ENCODE measurements around the gene MT1H.

Gene MT1H

DNA sequence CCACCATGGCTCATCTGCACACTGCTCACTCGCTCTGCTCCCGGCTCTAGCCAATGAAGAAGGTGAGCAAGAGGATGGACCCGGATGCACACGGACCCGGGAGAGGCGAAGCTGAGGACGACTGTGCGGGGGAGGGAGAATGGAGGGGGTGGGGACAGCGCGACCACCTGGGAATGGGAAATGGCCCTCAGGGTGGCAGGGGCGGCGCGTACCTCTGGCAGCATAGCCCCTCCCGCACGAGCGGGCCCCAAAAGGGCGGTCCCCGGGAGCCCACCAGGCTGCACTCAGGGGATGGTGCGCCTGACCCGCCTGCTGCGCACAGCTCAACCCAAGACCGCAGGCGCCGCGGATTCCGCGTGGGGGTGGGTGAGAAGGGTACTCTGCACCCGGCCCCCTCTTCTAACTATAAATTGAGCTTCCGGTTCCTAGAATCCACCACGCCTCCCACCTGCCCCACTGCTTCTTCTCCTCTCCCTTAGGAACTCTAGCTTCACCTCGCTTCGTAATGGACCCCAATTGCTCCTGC lies 6.1 kb downstream of the MT1H start:
- TF ChIP-seq, protein P1, sequence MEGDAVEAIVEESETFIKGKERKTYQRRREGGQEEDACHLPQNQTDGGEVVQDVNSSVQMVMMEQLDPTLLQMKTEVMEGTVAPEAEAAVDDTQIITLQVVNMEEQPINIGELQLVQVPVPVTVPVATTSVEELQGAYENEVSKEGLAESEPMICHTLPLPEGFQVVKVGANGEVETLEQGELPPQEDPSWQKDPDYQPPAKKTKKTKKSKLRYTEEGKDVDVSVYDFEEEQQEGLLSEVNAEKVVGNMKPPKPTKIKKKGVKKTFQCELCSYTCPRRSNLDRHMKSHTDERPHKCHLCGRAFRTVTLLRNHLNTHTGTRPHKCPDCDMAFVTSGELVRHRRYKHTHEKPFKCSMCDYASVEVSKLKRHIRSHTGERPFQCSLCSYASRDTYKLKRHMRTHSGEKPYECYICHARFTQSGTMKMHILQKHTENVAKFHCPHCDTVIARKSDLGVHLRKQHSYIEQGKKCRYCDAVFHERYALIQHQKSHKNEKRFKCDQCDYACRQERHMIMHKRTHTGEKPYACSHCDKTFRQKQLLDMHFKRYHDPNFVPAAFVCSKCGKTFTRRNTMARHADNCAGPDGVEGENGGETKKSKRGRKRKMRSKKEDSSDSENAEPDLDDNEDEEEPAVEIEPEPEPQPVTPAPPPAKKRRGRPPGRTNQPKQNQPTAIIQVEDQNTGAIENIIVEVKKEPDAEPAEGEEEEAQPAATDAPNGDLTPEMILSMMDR (IDR thresholded peaks at IDR 0.05; ENCODE audit: insufficient read depth, low read depth, low read length, missing control alignments), result no peak
- no peak for DNase-seq (ENCODE audit: low read depth)
- H3K4me3 ChIP-seq (ENCODE audit: low read length), result no peak overlapping the region

DNA sequence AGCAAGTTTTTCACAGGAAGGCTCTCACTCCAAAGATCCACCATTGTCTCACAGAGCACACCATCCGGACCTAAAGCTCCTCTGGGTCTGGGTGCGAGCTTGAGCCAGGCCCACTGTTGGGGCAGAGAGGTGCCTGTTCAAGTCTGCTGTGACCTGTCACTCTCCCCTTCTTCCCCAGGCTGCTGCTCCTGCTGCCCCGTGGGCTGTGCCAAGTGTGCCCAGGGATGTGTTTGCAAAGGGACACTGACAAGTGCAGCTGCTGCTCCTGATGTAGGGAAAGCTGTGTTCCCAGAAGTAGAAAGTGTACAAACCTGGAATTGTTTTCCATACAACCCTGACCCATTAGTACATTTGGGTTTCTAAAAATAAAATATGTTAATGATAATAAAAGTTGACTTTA lies 7.9 kb downstream of the MT1H start:
- no peak overlapping the region for H3K4me3 ChIP-seq (ENCODE audit: low read length)
- DNase-seq (ENCODE audit: low read depth), result no peak
- TF ChIP-seq, protein P1 (IDR thresholded peaks at IDR 0.05; ENCODE audit: insufficient read depth, low read depth, low read length, missing control alignments), result no peak

DNA sequence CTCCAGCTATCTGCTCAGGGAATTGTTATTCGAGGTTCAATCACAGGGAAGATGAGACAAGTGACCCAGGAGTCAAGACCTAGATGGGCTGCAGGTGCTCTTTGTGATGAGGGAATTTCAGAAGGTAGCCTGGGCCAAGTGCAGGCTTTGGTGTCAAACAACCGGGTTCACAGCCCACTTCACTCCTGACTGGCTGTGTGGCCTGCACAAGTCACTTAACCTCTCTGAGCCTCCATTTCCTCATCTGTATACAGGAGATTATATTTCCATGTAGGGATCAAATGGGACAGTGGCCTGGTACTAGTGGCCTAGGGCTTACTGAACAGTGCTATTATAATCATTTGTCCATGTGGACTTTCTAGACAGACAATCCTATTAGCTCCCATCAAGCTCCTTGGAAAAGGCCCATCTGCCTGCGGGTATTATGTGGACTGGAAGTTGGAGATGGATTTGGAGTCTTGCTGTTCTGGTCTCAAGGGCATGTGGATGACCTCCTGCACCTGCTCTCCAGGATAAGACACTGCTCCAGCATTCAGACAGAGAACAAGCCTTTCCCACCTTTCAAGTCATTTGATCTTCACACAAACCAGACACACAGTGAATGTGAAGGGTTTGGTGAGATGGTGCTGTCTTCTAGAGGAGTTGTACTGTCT lies 9.6 kb downstream of the MT1H start:
- no peak for DNase-seq (ENCODE audit: low read depth)
- TF ChIP-seq, protein P1 (IDR thresholded peaks at IDR 0.05; ENCODE audit: insufficient read depth, low read depth, low read length, missing control alignments), result no peak

DNA sequence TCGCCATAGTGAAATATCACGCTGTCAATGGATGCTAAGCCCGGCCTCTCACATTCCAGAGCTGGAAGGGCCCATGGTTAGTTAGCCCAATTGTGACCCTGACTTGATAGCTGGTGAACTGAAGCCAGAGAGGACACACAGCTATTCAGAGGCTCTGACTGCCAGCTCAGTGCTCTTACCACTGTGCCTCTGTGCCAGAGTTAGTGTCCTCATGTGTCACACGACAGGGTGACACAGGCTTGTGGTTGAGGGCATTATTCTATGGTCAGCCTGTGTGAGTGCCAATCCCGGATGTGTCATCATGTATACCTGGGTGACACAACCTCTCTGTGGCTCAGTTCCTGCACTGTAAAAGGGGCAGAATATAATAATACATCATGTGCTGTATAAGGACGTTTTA lies 10.2 kb downstream of the MT1H start:
- H3K4me3 ChIP-seq (ENCODE audit: low read length), result no peak overlapping the region
- peak; percentile 48 for DNase-seq (ENCODE audit: low read depth)
- TF ChIP-seq, protein P1 (IDR thresholded peaks at IDR 0.05; ENCODE audit: insufficient read depth, low read depth, low read length, missing control alignments), result no peak

More for the DNA sequence above, 9.6 kb downstream of the MT1H start:
- no peak overlapping the region for H3K4me3 ChIP-seq (ENCODE audit: low read length)

DNA sequence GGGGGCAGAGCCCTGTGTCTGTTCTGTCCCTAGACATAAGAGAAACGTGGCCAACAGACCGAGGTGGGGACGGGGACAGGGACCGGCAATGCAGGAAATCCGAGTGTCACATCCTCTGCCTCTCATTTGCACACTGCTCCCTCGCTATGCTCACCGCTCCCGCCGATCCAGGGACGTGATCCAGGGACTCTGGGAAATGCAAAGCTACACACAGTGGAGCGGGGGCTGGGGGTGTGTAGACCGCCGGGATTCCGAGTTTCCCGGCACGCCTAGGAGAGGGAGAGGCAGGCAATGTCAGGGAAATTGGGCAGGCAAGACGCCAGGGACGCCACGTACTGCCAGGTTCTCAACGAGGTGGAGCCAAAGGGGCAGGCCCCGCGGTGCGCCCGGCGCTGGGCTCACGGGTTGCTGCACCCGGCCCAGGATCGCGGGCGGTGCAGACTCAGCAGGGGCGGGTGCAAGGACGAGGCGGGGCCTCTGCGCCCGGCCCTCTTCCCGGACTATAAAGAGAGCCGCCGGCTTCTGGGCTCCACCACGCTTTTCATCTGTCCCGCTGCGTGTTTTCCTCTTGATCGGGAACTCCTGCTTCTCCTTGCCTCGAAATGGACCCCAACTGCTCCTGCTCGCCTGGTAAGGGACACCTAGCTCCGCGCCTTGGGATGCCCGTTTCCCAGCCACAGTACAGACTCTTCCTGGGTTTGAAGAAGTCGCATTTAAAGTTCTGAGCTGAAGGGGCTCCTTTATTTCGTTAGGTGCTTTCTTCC lies 12.5 kb downstream of the MT1H start, which contains the start of gene MT1X:
MT1X (plus strand) TSS at position 532 of the 764 bp plus-strand sequence; CDS start at position 603, 71 bp downstream.
- peak within 1 kb of the TSS; percentile 99 for H3K4me3 ChIP-seq (ENCODE audit: low read length)
- TF ChIP-seq, protein P1 (IDR thresholded peaks at IDR 0.05; ENCODE audit: insufficient read depth, low read depth, low read length, missing control alignments), result no peak

DNA sequence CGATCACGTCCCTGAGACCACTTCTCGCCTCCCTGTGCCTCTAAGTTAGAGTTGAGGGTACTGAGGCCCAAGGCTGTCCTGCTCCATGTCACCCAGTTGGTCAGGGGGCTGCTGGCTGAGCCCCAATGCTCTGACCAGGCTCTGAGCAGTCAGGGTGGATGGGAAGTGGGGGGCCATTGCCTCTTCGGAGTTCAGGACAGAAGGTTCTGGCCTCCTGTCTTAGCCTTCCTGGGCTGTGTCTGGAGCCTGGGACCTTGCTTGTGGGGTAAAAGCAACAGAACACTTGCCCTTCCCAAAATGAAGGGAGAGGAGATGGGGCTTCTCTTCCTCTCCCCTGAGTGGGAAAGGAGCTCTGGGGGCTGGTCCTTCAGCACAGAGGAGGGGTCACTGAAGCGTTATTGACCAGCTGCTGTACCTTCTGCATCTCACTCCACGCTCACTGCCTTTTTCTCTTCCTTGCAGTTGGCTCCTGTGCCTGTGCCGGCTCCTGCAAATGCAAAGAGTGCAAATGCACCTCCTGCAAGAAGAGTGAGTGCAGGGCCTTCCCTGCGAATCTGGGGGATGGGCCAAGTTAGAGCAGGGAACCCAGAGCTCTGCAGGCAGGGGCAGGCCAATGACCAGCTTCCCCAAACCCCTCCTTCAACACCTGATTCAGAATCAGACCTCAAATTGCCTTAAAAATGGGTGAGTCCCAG lies 13.2 kb downstream of the MT1H start:
- H3K4me3 ChIP-seq (ENCODE audit: low read length), result peak overlapping the region; percentile 99
- TF ChIP-seq, protein P1 (IDR thresholded peaks at IDR 0.05; ENCODE audit: insufficient read depth, low read depth, low read length, missing control alignments), result no peak
- no peak for DNase-seq (ENCODE audit: low read depth)

More for the DNA sequence above, 12.5 kb downstream of the MT1H start, which contains the start of gene MT1X:
- DNase-seq (ENCODE audit: low read depth), result peak; percentile 96
